ENCODE measurements around the gene CDKAL1.
"Not testable (repeated sequence)": the region's sequence is repeated elsewhere in the genome, so short reads cannot be mapped to it uniquely, and the experiment has no call there.

CDKAL1 gene

GRCh38 chr6:20806669-20807068 lies 272.4 kb downstream of the CDKAL1 start:
- no peak for DNase-seq

DNA sequence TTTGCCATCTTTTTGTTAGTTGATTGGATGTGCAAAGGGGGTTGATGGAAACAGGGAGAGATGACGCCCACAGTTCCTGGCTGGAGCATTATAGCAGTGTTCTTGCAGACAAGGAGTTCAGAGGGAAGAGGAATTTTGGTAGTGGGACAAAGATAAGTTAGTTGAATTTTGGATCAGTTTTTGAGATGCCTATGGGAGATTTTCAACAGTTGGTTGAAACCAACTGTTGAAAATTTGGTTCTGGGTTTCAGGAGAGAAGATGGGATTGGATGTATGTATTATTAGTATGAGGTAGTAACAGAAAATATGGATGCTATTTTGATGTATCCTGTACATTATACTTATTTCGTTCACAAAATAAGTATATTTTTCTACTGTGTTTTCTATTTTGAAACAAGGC lies 274.2 kb downstream of the CDKAL1 start:
- DNase-seq: no peak

DNA sequence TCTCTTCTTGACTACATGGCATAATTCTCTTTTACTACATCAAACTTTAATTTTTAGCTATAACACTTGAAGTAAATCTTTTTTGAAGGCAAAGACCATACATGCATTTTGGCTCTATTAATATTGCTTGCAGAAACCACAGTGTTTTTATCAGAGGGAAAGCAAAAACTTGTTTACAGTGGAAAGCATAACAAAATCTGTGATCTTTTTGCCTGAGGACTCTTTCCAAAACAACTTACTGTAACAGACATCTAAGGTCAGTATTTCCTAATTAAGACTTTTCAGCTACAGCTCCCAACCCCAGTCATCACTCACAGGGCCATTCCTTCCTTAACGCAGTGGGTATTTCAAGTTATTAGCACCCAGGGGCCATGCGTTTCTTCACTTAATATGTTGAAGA lies 274.7 kb downstream of the CDKAL1 start:
- DNase-seq: no peak

DNA sequence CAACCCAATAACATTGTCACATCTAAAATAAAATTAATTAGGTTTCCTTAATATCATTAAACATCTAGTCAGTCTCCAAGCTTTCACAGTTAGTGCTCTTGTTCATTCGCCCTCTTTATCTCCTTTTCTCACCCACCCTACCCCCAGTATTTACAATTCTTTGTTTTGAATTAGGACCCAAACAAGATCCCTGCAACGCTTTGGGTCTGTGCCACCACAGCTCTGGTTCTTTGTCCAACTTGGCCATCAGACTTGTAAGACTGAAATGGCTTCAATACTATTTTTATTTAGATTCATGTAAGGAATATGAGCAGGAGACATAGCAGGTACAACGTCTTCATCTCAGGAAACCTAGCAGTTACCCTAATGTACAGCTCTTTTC lies 276.5 kb downstream of the CDKAL1 start:
- no peak for DNase-seq

- DNase-seq: no peak
Measured at GRCh38 chr6:20811109-20811761, 277.0 kb downstream of the CDKAL1 start.

- no peak for DNase-seq
Measured at GRCh38 chr6:20812776-20813175, 278.5 kb downstream of the CDKAL1 start.

GRCh38 chr6:20814494-20814893 lies 280.2 kb downstream of the CDKAL1 start:
- DNase-seq: no peak

- DNase-seq: no peak
Measured at GRCh38 chr6:20816126-20816525, 281.9 kb downstream of the CDKAL1 start.

DNA sequence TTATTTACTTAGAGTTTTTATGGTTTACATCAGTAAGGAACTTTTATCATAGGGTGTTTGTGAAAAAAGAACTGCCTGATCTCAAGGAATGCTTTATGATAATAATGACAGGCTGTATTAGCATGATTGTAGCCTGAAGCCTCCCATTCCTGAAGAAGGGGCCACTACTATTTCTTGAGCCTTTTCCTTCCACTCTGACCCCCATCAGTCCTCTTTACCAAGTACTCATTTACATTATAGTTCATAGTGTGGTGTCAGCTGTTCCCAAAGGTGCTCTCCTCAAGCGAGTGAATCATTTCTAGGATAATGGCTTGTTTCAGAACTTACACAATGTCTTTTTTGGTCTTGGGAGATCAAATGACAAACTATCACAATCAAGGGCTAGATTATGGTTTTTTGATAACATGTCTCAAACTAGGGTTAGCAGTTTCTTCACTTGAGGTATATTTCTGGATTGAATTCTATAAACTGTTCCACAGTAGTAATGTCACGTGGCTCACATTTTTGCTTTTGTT lies 283.6 kb downstream of the CDKAL1 start:
- DNase-seq: no peak

GRCh38 chr6:20819774-20820400 lies 285.6 kb downstream of the CDKAL1 start:
- no peak for DNase-seq

- peak in 1 of 3 donors; percentile 3 for DNase-seq
Measured at GRCh38 chr6:20826378-20826777, 292.1 kb downstream of the CDKAL1 start.

DNA sequence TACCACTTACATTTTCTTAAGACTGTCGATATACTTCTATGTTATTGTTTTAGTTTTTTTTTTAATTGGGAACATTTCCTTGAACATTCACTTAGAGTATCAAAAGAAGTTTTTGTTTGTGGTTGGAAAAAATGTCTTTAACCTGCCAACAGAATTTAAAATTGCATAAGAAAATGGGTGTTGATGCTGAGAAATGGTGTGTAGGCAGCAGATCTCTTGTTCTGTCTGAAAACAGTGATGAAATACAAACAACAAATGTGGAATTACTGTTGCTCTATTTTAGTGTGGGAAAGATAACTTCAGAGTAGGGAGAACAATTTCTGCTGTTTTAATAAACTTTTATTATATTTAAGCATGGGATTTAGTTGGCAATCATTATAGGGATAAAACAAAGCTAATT lies 293.5 kb downstream of the CDKAL1 start:
- DNase-seq: peak in 1 of 3 donors; percentile 8

DNA sequence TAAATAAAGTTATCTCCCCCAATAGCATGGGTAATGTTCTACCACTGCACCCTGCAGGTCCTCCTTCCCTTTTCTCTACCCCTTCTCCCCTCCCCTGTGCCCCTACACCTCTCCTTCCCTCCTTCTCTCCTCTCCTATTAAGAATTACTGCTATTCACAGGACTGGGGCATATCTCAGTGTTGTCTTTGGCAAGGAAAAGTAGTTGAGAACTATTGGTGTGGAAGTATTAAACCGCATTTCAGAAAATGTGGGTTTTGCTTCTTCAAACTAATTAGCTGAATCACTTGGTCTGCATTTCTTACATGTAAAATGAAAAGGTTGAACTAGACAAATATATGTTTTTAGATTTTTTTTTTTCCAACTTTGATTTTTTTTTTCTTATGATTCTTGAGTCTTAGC lies 296.3 kb downstream of the CDKAL1 start:
- no peak for DNase-seq

- DNase-seq: not testable (repeated sequence)
Measured at GRCh38 chr6:20831251-20831650, 297.0 kb downstream of the CDKAL1 start.

DNA sequence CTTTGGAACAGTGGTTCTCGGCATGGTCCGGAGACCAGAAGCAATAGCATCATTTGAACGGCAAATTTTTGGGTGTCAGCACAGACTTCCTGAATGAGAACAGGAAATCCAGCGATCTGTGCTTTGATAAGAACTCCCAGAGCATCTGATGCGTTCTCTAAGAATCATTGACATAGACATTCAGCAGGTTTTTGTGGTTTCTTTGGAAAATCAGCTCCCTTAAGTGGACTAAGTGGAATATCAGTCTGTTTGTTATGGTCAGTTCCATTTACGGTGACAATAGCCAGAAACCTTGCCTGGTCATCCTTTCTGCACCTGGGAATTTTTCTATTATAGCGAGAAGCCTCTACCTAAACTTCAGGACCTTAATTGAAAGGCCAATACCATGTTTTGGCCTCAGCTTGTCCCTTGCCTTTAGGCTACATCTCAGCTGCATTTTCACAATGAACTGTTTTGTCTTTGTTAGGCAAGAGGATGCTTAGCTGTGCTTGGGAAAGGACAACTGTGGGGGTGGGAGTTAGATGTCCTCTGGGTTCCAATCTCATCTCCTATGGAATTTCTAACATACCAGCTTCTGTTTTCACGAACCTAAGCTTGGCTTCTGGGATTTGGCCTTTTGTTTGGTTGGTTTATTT lies 299.7 kb downstream of the CDKAL1 start:
- DNase-seq: no peak

DNA sequence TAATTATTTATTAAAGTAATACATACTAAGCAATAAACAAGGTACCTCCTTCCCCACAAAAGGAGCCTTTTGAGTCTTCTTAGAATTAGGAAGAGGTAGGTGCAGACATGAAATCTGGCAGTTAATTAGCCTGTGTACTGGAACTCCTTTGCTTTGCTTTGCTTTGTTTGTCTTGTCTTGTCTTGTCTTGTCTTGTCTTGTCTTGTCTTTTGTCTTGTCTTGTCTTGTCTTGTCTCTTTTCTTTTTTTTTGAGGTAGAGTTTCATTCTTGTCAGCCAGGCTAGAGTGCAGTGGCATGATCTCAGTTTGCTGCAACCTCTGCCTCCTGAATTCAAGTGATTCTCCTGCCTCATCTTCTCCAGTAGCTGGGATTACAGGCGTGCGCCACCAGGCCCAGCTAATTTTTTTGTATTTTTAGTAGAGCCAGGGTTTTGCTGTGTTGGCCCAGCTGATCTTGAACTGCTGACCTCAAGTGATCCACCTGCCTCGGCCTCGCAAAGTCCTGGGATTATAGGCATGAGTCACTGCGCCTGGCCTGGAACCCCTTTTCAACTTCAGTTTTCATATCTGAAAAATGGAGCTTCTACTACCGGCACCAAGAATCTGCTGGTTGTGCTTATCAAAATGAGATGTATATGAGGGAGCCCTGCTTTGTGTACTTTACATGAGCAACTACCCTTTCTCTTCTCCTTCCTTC lies 301.2 kb downstream of the CDKAL1 start:
- no peak for DNase-seq

DNA sequence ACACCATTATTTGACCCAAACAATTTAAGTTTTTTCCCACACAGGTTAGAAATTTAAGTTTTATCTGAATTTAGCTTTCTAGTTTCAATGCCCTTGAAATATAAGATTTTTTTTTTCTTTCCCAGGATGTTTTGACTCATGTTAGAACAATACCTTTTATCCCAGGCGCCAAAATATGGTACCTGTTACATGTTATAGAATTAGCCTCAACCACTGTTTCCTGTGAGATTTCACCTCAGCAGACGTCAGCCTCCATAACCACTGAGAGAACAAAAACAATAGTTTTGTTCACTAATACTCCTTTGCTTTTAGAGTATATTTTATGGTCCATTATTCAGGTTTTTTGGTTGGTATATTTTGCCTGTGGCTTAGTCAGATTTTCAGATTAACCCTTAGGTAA lies 302.9 kb downstream of the CDKAL1 start:
- DNase-seq: no peak

DNA sequence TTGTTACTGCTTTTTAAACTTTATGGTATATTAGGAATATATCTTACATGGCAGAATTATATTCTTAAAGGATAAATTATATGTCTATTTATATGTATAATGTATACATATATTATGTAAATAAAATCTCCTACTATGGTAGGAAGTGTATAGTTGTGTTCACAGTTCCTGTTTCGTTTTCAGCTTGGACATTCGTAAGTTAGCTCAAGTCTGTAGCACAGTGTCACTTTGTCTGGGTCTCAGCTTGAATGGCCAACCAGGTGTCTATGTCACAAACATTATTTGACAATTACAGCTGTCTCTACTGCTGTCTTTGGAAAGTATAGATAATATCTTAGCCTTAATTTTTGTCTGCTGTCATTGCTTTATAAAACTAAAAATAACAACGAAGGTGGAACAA lies 303.9 kb downstream of the CDKAL1 start:
- DNase-seq: no peak

DNA sequence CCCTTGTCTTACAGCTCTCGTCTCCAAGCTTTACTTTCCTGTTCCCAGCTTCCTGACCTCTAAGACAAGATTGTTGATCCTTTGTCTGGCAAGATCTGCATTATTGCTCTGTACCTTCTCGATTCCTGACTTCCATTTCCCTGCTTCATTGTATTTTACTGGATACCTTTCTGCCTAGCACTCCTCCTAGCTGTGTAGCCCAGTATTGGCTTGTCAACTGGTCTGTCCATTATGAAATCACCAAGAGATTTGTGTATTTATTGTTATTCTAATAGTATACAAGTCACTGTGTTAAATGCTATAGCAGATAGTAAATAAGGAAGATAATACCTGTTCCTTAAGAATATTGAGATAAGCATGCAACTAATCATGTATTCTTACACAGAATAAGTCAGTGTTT lies 305.4 kb downstream of the CDKAL1 start:
- no peak for DNase-seq

DNA sequence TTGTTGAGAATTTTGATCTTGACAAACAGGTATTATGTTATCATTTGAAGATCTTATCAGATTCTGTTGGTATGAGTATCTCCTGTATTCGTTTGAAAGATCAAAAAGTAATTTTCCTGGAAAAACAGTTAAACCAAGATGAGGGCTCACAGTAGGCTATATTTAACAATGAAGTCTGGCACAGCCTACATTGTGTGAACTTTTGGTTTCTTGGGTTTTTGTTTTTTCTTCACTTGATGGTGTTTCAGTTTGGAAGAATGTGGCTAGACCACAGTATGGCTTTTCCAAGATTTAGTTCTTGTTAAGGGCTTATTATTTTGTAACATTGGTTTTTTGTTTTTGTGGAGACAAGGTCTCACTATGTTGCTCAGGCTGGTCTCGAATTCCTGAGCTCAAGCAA lies 306.4 kb downstream of the CDKAL1 start:
- no peak for DNase-seq

DNA sequence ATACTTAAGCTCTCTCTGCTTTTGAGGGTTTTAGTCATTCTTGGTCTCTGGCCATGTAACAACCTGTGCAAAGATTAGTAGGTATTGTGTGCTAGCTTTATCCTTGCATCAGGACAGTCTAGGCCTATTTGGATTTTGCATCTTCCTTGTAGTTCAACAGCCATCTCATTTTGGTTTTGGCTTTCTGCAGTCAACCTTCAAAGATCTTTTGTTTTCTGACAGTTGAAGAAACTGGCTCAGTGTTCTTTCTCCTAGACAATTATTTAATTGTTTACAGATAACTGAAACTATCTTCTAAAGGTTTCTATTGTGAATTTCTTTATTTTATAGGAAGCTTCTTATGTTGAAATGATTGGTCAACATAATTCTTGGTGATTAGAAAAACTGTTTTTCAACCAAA lies 307.5 kb downstream of the CDKAL1 start:
- DNase-seq: no peak

DNA sequence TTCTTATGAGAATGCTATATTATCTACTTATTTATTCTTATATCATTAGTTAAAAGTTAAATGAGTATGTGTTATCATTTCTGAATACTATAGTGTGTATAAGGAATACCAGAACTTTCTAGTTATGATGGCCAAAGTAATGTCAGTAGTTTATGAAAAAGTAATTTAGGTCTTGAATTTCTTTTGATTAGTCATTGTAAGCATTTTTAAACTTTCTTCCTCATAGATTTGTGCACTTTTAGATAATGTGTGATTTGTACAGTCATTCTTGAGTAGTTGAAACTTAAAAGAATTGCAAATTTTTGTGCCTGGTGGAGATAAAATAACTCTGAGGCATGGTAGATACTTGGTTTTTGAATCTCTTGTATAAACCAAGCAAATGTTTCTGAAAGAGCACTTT lies 311.3 kb downstream of the CDKAL1 start:
- no peak for DNase-seq

- DNase-seq: peak in 2 of 3 donors; percentile 7 to 19
Measured at GRCh38 chr6:20846602-20847028, 312.4 kb downstream of the CDKAL1 start.

DNA sequence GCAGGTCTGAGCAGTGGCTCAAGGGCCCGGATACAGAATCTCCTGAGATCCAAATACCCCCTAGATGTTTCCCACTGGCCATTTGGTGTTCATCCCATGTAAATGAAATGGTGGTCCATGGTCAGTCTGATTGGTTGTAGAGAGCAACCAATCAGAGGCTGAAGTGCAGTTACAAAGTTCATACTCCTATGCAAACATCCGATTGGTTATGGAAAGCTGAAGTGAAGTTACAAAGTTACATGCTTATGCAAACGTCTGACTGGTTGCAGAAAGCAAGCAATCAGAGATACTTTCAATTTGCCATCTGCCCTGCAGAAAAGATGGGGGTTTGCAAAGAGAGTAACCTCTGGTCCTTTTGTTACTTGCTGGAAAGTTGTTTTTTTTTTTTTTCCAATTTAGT lies 313.6 kb downstream of the CDKAL1 start:
- DNase-seq: no peak
